ENCODE measurements around the gene ENGASE.

Gene ENGASE

DNA sequence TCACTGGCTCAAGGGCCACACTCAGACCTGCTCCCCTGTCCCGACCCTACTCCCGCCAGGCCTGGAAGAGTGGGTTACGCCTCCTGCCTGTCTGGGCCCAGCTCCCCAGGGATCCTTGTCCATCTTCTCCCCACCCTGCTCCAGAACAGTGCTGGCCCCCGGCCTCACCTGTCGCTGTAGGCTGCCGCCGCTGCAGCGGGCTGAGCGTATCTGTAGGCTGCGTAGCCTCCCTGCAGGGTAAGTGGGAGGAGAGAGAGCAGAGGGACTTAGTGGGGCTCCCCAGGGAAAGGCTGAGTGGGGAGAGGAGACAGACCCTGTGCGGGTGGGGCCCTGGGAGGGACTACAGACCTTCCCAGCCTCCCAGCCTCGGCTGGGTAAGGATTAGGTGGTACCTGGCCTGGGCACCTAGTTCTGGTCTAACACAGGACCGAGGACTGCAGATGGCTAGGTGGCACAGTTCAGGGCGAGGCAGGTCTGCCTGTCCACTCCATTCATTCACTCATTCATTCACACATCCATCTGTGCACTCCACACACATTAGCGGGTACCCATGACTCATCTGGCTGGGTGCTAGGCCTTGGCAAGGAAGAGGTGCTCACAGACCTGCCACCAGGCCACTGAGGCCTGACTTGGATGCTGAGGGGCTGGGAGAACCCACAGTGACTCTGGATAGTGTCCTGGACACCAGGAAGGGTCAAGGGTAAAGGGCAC lies 20.9 kb downstream of the ENGASE start:
- no peak for DNase-seq (ENCODE audit: low read depth)
- no peak overlapping the region for H3K4me3 ChIP-seq (ENCODE audit: low read depth, low read length)

DNA sequence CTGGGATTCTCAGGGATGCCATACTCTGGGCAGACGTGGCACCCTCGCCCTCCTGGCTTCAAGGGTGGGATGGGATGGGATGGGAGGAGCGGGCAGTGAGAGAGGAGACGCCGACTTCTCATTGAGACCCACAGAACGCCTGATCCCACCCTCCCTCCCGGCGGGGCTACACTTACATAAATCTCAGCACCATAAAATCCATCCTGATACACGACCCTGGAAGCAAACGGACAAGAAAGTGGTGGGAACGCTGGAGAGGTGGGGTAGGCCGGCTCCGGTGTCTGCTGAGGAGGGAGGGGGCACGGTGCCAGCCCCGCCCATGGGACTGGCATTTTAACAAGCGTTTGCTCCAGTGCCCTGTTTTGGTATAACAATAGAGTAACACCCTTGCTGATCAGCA lies 21.9 kb downstream of the ENGASE start:
- no peak for DNase-seq (ENCODE audit: low read depth)
- TF ChIP-seq, protein P1, sequence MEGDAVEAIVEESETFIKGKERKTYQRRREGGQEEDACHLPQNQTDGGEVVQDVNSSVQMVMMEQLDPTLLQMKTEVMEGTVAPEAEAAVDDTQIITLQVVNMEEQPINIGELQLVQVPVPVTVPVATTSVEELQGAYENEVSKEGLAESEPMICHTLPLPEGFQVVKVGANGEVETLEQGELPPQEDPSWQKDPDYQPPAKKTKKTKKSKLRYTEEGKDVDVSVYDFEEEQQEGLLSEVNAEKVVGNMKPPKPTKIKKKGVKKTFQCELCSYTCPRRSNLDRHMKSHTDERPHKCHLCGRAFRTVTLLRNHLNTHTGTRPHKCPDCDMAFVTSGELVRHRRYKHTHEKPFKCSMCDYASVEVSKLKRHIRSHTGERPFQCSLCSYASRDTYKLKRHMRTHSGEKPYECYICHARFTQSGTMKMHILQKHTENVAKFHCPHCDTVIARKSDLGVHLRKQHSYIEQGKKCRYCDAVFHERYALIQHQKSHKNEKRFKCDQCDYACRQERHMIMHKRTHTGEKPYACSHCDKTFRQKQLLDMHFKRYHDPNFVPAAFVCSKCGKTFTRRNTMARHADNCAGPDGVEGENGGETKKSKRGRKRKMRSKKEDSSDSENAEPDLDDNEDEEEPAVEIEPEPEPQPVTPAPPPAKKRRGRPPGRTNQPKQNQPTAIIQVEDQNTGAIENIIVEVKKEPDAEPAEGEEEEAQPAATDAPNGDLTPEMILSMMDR (IDR thresholded peaks at IDR 0.05; ENCODE audit: insufficient read depth, low read depth, low read length, missing control alignments): no peak
- no peak overlapping the region for H3K4me3 ChIP-seq (ENCODE audit: low read depth, low read length)

More for the DNA sequence above, 20.9 kb downstream of the ENGASE start:
- TF ChIP-seq, protein P1 (IDR thresholded peaks at IDR 0.05; ENCODE audit: insufficient read depth, low read depth, low read length, missing control alignments): no peak

DNA sequence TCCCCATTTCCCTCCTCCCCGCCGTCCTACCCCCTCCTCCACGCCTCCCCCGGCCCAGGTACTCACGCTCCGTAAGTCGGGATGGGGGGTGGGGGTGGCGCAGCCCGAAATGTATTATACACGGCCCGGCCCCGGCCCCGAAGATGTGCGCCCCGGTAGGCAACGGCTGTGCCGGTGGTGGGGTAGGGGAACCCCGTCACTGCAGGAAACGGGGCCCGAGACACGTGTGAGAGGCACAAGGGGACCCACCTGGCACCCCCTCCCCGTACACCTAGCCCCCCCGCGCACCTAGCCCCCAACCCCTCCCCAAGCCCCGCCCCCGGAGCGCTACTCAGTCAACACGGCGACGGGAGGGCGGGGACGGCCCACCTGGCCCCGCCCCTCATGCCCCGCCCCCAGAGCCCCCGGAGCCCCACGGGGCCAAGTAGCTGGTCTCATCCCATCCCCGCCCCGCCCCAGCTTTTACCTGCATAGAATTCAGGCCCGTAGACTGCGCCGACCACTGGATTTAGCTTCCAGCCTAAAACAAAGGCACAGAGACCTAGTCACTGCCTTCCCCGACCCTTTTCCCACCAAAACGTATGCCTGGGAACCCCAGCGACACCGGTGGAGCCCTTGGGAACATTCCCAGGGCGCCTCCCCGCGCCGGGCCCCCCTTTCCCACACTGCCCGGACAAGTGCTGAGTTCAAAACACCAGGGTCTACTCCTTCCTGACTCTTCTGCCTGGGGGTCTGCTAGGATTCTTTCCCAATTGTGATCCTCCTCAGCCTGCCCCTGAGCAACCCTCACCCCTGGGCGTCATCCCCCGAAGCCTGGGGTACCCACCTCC lies 22.8 kb downstream of the ENGASE start:
- TF ChIP-seq, protein P1 (IDR thresholded peaks at IDR 0.05; ENCODE audit: insufficient read depth, low read depth, low read length, missing control alignments): no peak
- H3K4me3 ChIP-seq (ENCODE audit: low read depth, low read length): no peak overlapping the region
- DNase-seq (ENCODE audit: low read depth): no peak

DNA sequence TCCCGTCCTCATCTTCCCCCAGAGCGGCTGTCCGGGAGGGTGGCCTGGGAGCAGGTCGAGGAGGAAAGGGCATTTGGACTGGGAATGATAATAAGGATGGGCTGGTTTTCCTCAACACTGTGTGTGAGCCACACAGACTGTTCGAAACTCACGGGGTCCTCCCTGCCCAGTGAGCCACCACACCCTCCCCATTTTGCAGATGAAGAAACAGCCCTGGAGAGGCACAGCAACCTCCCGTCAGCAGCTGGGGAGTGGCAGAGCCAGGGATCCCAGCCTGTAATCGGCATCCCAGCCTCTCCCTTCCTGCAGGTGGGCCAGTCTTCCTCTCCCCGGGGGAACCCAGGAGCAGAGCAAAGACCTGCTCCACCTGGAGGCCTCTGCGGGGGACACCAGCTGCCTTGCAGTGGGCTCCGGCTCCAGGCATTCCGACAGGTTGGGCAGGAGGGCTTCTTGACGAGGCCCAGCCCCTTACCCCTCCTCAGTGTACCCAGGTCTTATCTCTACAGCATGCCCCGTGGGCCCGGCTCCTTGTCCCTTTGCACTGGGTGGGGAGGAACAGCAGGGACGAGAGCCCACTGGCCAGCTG lies 23.8 kb downstream of the ENGASE start:
- TF ChIP-seq, protein P1 (IDR thresholded peaks at IDR 0.05; ENCODE audit: insufficient read depth, low read depth, low read length, missing control alignments): no peak
- no peak overlapping the region for H3K4me3 ChIP-seq (ENCODE audit: low read depth, low read length)
- DNase-seq (ENCODE audit: low read depth): no peak

DNA sequence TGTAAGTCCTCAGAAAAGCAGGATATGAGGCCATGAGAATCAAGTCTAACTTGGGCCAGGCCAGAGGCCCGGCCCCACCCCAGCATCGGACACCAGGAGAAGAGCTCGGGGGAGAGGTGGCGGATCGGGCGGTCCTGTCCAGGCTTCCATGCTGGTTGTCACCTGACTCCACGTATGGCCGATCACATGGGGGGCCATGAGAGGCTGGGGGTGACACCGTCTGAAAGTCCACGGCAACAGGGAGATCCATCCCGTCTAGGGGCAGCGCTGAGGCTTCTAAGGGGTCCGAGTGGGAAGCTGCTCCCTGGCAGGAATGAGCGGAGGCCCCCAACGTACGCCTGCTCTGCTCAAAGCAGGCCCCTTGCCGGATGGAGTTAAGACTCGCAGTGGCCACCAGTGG lies 25.8 kb downstream of the ENGASE start:
- no peak for DNase-seq (ENCODE audit: low read depth)
- no peak overlapping the region for H3K4me3 ChIP-seq (ENCODE audit: low read depth, low read length)
- TF ChIP-seq, protein P1 (IDR thresholded peaks at IDR 0.05; ENCODE audit: insufficient read depth, low read depth, low read length, missing control alignments): no peak

DNA sequence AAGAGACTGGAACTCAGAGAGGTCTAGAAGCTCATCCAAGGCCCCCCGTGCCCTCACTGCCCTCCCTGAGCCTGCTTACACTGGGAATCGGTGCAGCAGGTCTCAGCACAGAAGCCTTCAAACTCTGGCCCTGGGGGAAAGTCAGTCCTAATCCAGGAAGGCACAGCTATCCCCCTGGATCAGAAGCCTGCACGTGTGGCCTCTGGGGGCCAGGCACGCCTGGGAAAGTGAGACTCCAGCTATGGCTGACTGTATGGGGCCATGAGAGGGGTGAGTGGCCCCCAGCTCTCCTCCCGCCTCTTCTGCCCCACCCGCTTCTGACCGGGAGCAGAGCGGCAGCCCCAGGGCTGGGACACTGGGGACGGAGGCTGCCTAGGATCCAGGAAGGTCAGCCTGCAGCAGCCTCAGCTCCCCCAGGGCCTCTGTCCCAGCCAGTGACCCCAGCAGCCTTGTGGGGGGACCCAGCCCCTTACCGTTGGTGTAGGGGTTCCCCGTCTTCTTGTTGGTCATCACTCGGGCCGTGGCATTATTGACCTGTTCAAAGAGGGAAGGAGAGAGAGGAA lies 26.6 kb downstream of the ENGASE start:
- no peak overlapping the region for H3K4me3 ChIP-seq (ENCODE audit: low read depth, low read length)
- TF ChIP-seq, protein P1 (IDR thresholded peaks at IDR 0.05; ENCODE audit: insufficient read depth, low read depth, low read length, missing control alignments): no peak
- DNase-seq (ENCODE audit: low read depth): no peak
